Lower leg skin (tissue), 3 donors: ENCODE measurements around the gene SIGLEC12.

Experiments used
- CTCF ChIP-seq, 3 donors: fragments of 450-650 bp; IDR thresholded peaks; one replicate each; pipeline ENCODE4 v1.5.1; 2016; ENCODE audit warnings: antibody characterized with exemption in 3 of 3, mild to moderate bottlenecking in 3 of 3, moderate library complexity in 2 of 3
- POLR2A ChIP-seq, 2 donors: fragments of 450-650 bp; IDR thresholded peaks; one replicate each; pipeline ENCODE4 v1.6.1; 2016 to 2017; ENCODE audit warnings: antibody characterized with exemption in 2 of 2, mild to moderate bottlenecking in 1 of 2, moderate library complexity in 1 of 2

GRCh38 chr19:51507640-51508058, 6.0 kb upstream of the SIGLEC12 start:
- TF ChIP-seq CTCF (IDR thresholded peaks at IDR 0.05), result no peak
- TF ChIP-seq POLR2A (IDR thresholded peaks at IDR 0.05), result no peak
